ENCODE measurements around the gene DPEP2NB.
"Not testable (repeated sequence)": the region's sequence is repeated elsewhere in the genome, so short reads cannot be mapped to it uniquely, and the experiment has no call there.

- TF ChIP-seq, protein P1, sequence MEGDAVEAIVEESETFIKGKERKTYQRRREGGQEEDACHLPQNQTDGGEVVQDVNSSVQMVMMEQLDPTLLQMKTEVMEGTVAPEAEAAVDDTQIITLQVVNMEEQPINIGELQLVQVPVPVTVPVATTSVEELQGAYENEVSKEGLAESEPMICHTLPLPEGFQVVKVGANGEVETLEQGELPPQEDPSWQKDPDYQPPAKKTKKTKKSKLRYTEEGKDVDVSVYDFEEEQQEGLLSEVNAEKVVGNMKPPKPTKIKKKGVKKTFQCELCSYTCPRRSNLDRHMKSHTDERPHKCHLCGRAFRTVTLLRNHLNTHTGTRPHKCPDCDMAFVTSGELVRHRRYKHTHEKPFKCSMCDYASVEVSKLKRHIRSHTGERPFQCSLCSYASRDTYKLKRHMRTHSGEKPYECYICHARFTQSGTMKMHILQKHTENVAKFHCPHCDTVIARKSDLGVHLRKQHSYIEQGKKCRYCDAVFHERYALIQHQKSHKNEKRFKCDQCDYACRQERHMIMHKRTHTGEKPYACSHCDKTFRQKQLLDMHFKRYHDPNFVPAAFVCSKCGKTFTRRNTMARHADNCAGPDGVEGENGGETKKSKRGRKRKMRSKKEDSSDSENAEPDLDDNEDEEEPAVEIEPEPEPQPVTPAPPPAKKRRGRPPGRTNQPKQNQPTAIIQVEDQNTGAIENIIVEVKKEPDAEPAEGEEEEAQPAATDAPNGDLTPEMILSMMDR (conservative IDR thresholded peaks at IDR 0.05 in 1 of 2, IDR thresholded peaks at IDR 0.05 in 1 of 2; ENCODE audit: low read depth in 1 of 2, low read length in 2 of 2): not testable (repeated sequence)
- TF ChIP-seq EZH2 (IDR thresholded peaks at IDR 0.05; ENCODE audit: low read length, missing control alignments): not testable (repeated sequence)
Measured at GRCh38 chr16:67972285-67972684, 43.4 kb downstream of the DPEP2NB start.
